Measurements from ENCODE around the gene ALX4.

ALX4 gene

GRCh38 chr11:44315947-44316658 lies 6.2 kb upstream of the ALX4 start:
- DNase-seq (ENCODE audit: low read depth, low spot score): no peak

GRCh38 chr11:44314733-44315132 lies 4.8 kb upstream of the ALX4 start:
- DNase-seq (ENCODE audit: low read depth, low spot score): no peak

- DNase-seq (ENCODE audit: low read depth, low spot score): no peak
Measured at GRCh38 chr11:44313761-44314489, 4.0 kb upstream of the ALX4 start.

GRCh38 chr11:44312876-44313275 lies 2.9 kb upstream of the ALX4 start:
- no peak for DNase-seq (ENCODE audit: low read depth, low spot score)

- no peak for DNase-seq (ENCODE audit: low read depth, low spot score)
Measured at GRCh38 chr11:44311339-44312261, 1.7 kb upstream of the ALX4 start.

GRCh38 chr11:44310463-44311272 lies 729 bp upstream of the ALX4 start:
- DNase-seq (ENCODE audit: low read depth, low spot score): no peak

GRCh38 chr11:44310206-44310462 lies 195 bp upstream of the ALX4 start:
- DNase-seq (ENCODE audit: low read depth, low spot score): no peak

- DNase-seq (ENCODE audit: low read depth, low spot score): no peak
Measured at GRCh38 chr11:44308923-44309477, 939 bp downstream of the ALX4 start.

- no peak for DNase-seq (ENCODE audit: low read depth, low spot score)
Measured at GRCh38 chr11:44308256-44308922, 1.6 kb downstream of the ALX4 start.

GRCh38 chr11:44307340-44308099 lies 2.4 kb downstream of the ALX4 start:
- no peak for DNase-seq (ENCODE audit: low read depth, low spot score)

- DNase-seq (ENCODE audit: low read depth, low spot score): no peak
Measured at GRCh38 chr11:44306918-44307244, 3.1 kb downstream of the ALX4 start.

GRCh38 chr11:44306052-44306917 lies 3.7 kb downstream of the ALX4 start:
- DNase-seq (ENCODE audit: low read depth, low spot score): no peak

GRCh38 chr11:44305470-44306051 lies 4.4 kb downstream of the ALX4 start:
- no peak for DNase-seq (ENCODE audit: low read depth, low spot score)

- no peak for DNase-seq (ENCODE audit: low read depth, low spot score)
Measured at GRCh38 chr11:44305026-44305469, 4.9 kb downstream of the ALX4 start.

GRCh38 chr11:44304091-44305025 lies 5.6 kb downstream of the ALX4 start:
- no peak for DNase-seq (ENCODE audit: low read depth, low spot score)

GRCh38 chr11:44303401-44303938 lies 6.5 kb downstream of the ALX4 start:
- DNase-seq (ENCODE audit: low read depth, low spot score): no peak

- DNase-seq (ENCODE audit: low read depth, low spot score): no peak
Measured at GRCh38 chr11:44301564-44302271, 8.2 kb downstream of the ALX4 start.

Measured in activated CD4-positive, CD25-positive, alpha-beta regulatory T cell treated with anti-CD3 and anti-CD28 coated beads, Interleukin-2, amount 50 U/mL, for 16 hours (primary cell).